K562 (cell line): Measurements from ENCODE around the gene ZNF77. TPM values are rescaled to one million over a fixed set of nuclear protein-coding genes. Genes with fewer than 3 reads are reported as not detected.
A peak's percentile ranks its signal among the peaks of the same experiment; 100 is the strongest.

Experiments
- ATF1 ChIP-seq, 2 experiments: fragments of 450-650 bp in 1 of 2; IDR thresholded peaks; 2 replicates each; pipeline ENCODE4 v1.6.1; 2016; ENCODE audit warnings: missing compliant biosample characterization in 1 of 2, missing genetic modification characterization in 1 of 2
- C11orf30 ChIP-seq: fragments of 450-650 bp; IDR thresholded peaks from 2 replicates; pipeline ENCODE4 v1.6.1; 2016; ENCODE audit warnings: low read depth, mild to moderate bottlenecking
- CHD1 ChIP-seq: fragments of 200-600 bp; sonication (generic); IDR thresholded peaks from one replicate; pipeline ENCODE4 v1.6.1; 2012; ENCODE audit warnings: mild to moderate bottlenecking, moderate library complexity, low read length, inconsistent platforms
- E2F3 ChIP-seq: fragments of 250-450 bp; sonication (Bioruptor Pico); IDR thresholded peaks from 2 replicates; pipeline ENCODE4 v1.4.0; 2020; ENCODE audit warnings: mild to moderate bottlenecking
- GABPB2 ChIP-seq: fragments of 250-450 bp; sonication (Bioruptor Pico); conservative IDR thresholded peaks from 2 replicates; pipeline ENCODE4 v1.5.1; 2021; ENCODE audit warnings: mild to moderate bottlenecking
- HLTF ChIP-seq: fragments of 450-650 bp; IDR thresholded peaks from 2 replicates; pipeline ENCODE4 v1.6.1; 2016
- JUNB ChIP-seq: fragments of 450-650 bp; formaldehyde crosslinking; conservative IDR thresholded peaks from 2 replicates; pipeline ENCODE4 v1.4.0; 2020; ENCODE audit warnings: mild to moderate bottlenecking
- KLF16 ChIP-seq: IDR thresholded peaks from 2 replicates; pipeline ENCODE4 v1.6.1; 2016; ENCODE audit warnings: antibody characterized with exemption
- NFYB ChIP-seq: IDR thresholded peaks from 2 replicates; pipeline ENCODE4 v1.6.1; 2011; ENCODE audit warnings: mild to moderate bottlenecking, moderate library complexity; ENCODE audit not compliant: insufficient read length; ENCODE audit errors: extremely low read depth
- STAT5A ChIP-seq: IDR thresholded peaks from 2 replicates; pipeline ENCODE4 v1.6.1; 2012; ENCODE audit warnings: low read length, inconsistent platforms, borderline replicate concordance
- TAF9B ChIP-seq: fragments of 450-650 bp; IDR thresholded peaks from 2 replicates; pipeline ENCODE4 v1.6.1; 2018; ENCODE audit warnings: mild to moderate bottlenecking; ENCODE audit not compliant: partially characterized antibody
- ZNF165 ChIP-seq: fragments of 250-450 bp; sonication (Bioruptor Pico); IDR thresholded peaks from 2 replicates; pipeline ENCODE4 v1.4.0; 2020; ENCODE audit warnings: borderline replicate concordance
- polyA plus RNA-seq, 8 experiments: library from polyadenylated mRNA; depleted of rRNA in 4 of 8; stranded (reverse) in 5 of 8; unstranded in 3 of 8; fragments of >200 nt; fragmentation: Nextera tagmentation in 2 of 8; fragmentation: Illumina TruSeq in 1 of 8; extraction: Ambion mirVana in 2 of 8; extraction: Trizol in 1 of 8; gene quantifications; 2 replicates each; pipeline versions ENCODE4 v1.2.1 to v1.2.3, GENCODE V29; 2011 to 2014; ENCODE audit warnings: inconsistent platforms in 1 of 8, missing spikeins in 1 of 8
- total RNA-seq, 7 experiments: library from RNA; depleted of rRNA in 6 of 7; stranded (reverse); fragments of >200 nt in 6 of 7; fragmentation: Illumina TruSeq in 2 of 7; extraction: Trizol in 2 of 7; gene quantifications; 2 replicates each; pipeline versions ENCODE4 v1.2.1 to v1.2.3, GENCODE V29; 2011 to 2021; ENCODE audit warnings: low replicate concordance in 1 of 7
- TF ChIP-seq, protein P1 (sequence below): fragments of 250-450 bp; sonication (Bioruptor Pico); IDR thresholded peaks from 2 replicates; pipeline ENCODE4 v1.4.0; 2020; ENCODE audit warnings: mild to moderate bottlenecking, moderate library complexity, borderline replicate concordance
- TF ChIP-seq, protein P2 (sequence below): fragments of 250-450 bp; sonication (Bioruptor Pico); IDR thresholded peaks from 2 replicates; pipeline ENCODE4 v1.4.0; 2020
- TF ChIP-seq, protein P3 (sequence below): sonication (generic); formaldehyde crosslinking; IDR thresholded peaks from 2 replicates; pipeline ENCODE4 v1.4.0; 2020; ENCODE audit warnings: mild to moderate bottlenecking, missing genetic modification reagents

ZNF77 gene
- total and polyA plus RNA-seq, 9 of the 15 experiments (the other 6 are each of a cell fraction or from before 2014, with no cell fraction given), result 4.3 to 14.5 (median 7.7) TPM

DNA sequence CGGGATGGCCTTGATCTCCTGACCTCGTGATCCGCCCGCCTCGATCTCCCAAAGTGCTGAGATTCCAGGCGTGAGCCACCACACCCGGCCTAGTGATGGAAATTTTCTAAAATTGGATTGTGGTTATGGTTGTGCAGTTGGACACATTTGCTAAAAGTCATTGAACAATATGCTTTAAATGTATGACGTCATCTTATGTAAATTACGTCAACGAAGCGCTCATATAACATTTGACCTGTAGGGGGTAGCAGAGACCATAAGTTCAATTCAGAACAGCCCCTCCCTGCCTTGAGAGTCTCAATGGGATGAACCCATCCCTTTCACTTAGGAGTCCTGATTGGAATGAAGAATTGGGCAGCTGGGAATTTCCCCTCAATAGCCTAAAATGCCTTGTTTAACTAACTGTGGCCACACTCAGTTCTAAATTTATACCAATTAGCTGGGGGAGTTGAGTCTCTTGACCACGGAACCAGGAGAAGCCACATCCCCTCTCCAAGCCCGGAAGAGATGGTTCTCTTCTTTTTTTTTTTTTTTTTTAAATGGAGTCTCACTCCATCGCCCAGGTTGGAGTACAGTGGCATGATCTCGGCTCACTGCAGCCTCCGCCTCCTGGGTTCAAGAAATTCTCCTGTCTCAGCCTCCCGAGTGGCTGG lies 17.4 kb upstream of the ZNF77 start (continued):
- TF ChIP-seq, protein P1, sequence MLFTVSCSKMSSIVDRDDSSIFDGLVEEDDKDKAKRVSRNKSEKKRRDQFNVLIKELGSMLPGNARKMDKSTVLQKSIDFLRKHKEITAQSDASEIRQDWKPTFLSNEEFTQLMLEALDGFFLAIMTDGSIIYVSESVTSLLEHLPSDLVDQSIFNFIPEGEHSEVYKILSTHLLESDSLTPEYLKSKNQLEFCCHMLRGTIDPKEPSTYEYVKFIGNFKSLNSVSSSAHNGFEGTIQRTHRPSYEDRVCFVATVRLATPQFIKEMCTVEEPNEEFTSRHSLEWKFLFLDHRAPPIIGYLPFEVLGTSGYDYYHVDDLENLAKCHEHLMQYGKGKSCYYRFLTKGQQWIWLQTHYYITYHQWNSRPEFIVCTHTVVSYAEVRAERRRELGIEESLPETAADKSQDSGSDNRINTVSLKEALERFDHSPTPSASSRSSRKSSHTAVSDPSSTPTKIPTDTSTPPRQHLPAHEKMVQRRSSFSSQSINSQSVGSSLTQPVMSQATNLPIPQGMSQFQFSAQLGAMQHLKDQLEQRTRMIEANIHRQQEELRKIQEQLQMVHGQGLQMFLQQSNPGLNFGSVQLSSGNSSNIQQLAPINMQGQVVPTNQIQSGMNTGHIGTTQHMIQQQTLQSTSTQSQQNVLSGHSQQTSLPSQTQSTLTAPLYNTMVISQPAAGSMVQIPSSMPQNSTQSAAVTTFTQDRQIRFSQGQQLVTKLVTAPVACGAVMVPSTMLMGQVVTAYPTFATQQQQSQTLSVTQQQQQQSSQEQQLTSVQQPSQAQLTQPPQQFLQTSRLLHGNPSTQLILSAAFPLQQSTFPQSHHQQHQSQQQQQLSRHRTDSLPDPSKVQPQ (CRISPR knock-in tag), result no peak
- no peak for TF ChIP-seq STAT5A
- TF ChIP-seq ZNF165 (CRISPR knock-in tag), result no peak
- TF ChIP-seq HLTF, result 0 out of 2 replicates have a peak, but pooled peaks have one; percentile 41
- peak; percentile 84 for TF ChIP-seq GABPB2 (CRISPR knock-in tag)
- TF ChIP-seq, protein P2, sequence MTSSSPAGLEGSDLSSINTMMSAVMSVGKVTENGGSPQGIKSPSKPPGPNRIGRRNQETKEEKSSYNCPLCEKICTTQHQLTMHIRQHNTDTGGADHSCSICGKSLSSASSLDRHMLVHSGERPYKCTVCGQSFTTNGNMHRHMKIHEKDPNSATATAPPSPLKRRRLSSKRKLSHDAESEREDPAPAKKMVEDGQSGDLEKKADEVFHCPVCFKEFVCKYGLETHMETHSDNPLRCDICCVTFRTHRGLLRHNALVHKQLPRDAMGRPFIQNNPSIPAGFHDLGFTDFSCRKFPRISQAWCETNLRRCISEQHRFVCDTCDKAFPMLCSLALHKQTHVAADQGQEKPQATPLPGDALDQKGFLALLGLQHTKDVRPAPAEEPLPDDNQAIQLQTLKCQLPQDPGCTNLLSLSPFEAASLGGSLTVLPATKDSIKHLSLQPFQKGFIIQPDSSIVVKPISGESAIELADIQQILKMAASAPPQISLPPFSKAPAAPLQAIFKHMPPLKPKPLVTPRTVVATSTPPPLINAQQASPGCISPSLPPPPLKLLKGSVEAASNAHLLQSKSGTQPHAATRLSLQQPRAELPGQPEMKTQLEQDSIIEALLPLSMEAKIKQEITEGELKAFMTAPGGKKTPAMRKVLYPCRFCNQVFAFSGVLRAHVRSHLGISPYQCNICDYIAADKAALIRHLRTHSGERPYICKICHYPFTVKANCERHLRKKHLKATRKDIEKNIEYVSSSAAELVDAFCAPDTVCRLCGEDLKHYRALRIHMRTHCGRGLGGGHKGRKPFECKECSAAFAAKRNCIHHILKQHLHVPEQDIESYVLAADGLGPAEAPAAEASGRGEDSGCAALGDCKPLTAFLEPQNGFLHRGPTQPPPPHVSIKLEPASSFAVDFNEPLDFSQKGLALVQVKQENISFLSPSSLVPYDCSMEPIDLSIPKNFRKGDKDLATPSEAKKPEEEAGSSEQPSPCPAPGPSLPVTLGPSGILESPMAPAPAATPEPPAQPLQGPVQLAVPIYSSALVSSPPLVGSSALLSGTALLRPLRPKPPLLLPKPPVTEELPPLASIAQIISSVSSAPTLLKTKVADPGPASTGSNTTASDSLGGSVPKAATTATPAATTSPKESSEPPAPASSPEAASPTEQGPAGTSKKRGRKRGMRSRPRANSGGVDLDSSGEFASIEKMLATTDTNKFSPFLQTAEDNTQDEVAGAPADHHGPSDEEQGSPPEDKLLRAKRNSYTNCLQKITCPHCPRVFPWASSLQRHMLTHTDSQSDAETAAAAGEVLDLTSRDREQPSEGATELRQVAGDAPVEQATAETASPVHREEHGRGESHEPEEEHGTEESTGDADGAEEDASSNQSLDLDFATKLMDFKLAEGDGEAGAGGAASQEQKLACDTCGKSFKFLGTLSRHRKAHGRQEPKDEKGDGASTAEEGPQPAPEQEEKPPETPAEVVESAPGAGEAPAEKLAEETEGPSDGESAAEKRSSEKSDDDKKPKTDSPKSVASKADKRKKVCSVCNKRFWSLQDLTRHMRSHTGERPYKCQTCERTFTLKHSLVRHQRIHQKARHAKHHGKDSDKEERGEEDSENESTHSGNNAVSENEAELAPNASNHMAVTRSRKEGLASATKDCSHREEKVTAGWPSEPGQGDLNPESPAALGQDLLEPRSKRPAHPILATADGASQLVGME (CRISPR knock-in tag), result peak; percentile 88; the same call in 1 of the 2 replicates
- no peak for TF ChIP-seq CHD1
- TF ChIP-seq C11orf30, result no peak
- peak; percentile 81 for TF ChIP-seq E2F3
- TF ChIP-seq, protein P3, sequence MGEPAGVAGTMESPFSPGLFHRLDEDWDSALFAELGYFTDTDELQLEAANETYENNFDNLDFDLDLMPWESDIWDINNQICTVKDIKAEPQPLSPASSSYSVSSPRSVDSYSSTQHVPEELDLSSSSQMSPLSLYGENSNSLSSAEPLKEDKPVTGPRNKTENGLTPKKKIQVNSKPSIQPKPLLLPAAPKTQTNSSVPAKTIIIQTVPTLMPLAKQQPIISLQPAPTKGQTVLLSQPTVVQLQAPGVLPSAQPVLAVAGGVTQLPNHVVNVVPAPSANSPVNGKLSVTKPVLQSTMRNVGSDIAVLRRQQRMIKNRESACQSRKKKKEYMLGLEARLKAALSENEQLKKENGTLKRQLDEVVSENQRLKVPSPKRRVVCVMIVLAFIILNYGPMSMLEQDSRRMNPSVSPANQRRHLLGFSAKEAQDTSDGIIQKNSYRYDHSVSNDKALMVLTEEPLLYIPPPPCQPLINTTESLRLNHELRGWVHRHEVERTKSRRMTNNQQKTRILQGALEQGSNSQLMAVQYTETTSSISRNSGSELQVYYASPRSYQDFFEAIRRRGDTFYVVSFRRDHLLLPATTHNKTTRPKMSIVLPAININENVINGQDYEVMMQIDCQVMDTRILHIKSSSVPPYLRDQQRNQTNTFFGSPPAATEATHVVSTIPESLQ, result no peak
- peak; percentile 44; the same call in 1 of the 2 replicates for TF ChIP-seq ATF1 (CRISPR knock-in tag; IDR thresholded peaks at IDR 0.05)
- TF ChIP-seq ATF1 (tag; IDR thresholded peaks at IDR 0.05), result peak; percentile 99
- peak; percentile 66 for TF ChIP-seq KLF16
- no peak for TF ChIP-seq NFYB
- TF ChIP-seq JUNB (CRISPR knock-in tag), result peak; percentile 100
- no peak for TF ChIP-seq TAF9B
